ENCODE results near the gene AK9.

The AK9 gene

GRCh38 chr6:109609737-109610136 is 81.3 kb downstream of the AK9 start:
- TF ChIP-seq FOXP2 (optimal IDR thresholded peaks at IDR 0.05; ENCODE audit: borderline replicate concordance, extremely low read depth, extremely low read length, insufficient read depth) (no peak), POLR2AphosphoS5 (IDR thresholded peaks at IDR 0.05; ENCODE audit: low read depth, low read length) (no peak), REST (IDR thresholded peaks at IDR 0.05; ENCODE audit: insufficient read depth in 1 of 2, low read depth in 2 of 2, low read length in 2 of 2) (no peak), TAF1 (IDR thresholded peaks at IDR 0.05; ENCODE audit: borderline replicate concordance, insufficient read depth, low read length) (no peak), SIN3A (IDR thresholded peaks at IDR 0.05; ENCODE audit: borderline replicate concordance, insufficient read depth, low read length) (no peak)

- no peak for TF ChIP-seq POLR2AphosphoS5 (IDR thresholded peaks at IDR 0.05; ENCODE audit: low read depth, low read length)
- no peak for TF ChIP-seq REST (IDR thresholded peaks at IDR 0.05; ENCODE audit: insufficient read depth in 1 of 2, low read depth in 2 of 2, low read length in 2 of 2)
- no peak for TF ChIP-seq SIN3A (IDR thresholded peaks at IDR 0.05; ENCODE audit: borderline replicate concordance, insufficient read depth, low read length)
- no peak for TF ChIP-seq FOXP2 (optimal IDR thresholded peaks at IDR 0.05; ENCODE audit: borderline replicate concordance, extremely low read depth, extremely low read length, insufficient read depth)
- TF ChIP-seq TAF1 (IDR thresholded peaks at IDR 0.05; ENCODE audit: borderline replicate concordance, insufficient read depth, low read length), result no peak
Observed at GRCh38 chr6:109606359-109606758, 84.6 kb downstream of the AK9 start.

GRCh38 chr6:109595998-109596397 is 95.0 kb downstream of the AK9 start:
- TF ChIP-seq SIN3A (IDR thresholded peaks at IDR 0.05; ENCODE audit: borderline replicate concordance, insufficient read depth, low read length) (no peak), TAF1 (IDR thresholded peaks at IDR 0.05; ENCODE audit: borderline replicate concordance, insufficient read depth, low read length) (no peak), REST (IDR thresholded peaks at IDR 0.05; ENCODE audit: insufficient read depth in 1 of 2, low read depth in 2 of 2, low read length in 2 of 2) (no peak), POLR2AphosphoS5 (IDR thresholded peaks at IDR 0.05; ENCODE audit: low read depth, low read length) (no peak), FOXP2 (optimal IDR thresholded peaks at IDR 0.05; ENCODE audit: borderline replicate concordance, extremely low read depth, extremely low read length, insufficient read depth) (no peak)

GRCh38 chr6:109580519-109580918 is 110.5 kb downstream of the AK9 start:
- no peak for TF ChIP-seq TAF1 (IDR thresholded peaks at IDR 0.05; ENCODE audit: borderline replicate concordance, insufficient read depth, low read length)

- TF ChIP-seq FOXP2 (optimal IDR thresholded peaks at IDR 0.05; ENCODE audit: borderline replicate concordance, extremely low read depth, extremely low read length, insufficient read depth), result no peak
- TF ChIP-seq REST (IDR thresholded peaks at IDR 0.05; ENCODE audit: insufficient read depth in 1 of 2, low read depth in 2 of 2, low read length in 2 of 2), result no peak
- no peak for TF ChIP-seq SIN3A (IDR thresholded peaks at IDR 0.05; ENCODE audit: borderline replicate concordance, insufficient read depth, low read length)
- TF ChIP-seq TAF1 (IDR thresholded peaks at IDR 0.05; ENCODE audit: borderline replicate concordance, insufficient read depth, low read length), result no peak
- TF ChIP-seq POLR2AphosphoS5 (IDR thresholded peaks at IDR 0.05; ENCODE audit: low read depth, low read length), result no peak
Observed at GRCh38 chr6:109579361-109579760, 111.6 kb downstream of the AK9 start.
